ENCODE results near the gene LDAH.

LDAH gene

GRCh38 chr2:20682167-20682920 lies 140.6 kb downstream of the LDAH start:
- Histone ChIP-seq H3K79me2 (no peaks in the 10 kb centered on the region), H3K36me3 (ENCODE audit: control insufficient read depth, insufficient read depth, low read length) (no peaks in the 10 kb centered on the region), H3K4me1 (no peaks in the 10 kb centered on the region), H2AFZ (no peak overlapping the region), H3K4me3 (ENCODE audit: low read depth, low read length) (no peak overlapping the region), H3K9me3 (ENCODE audit: control insufficient read depth, low read length) (no peaks in the 10 kb centered on the region), H3K9ac (no peak overlapping the region), H3K27me3 (ENCODE audit: control insufficient read depth, insufficient read depth, low read length) (no peaks in the 10 kb centered on the region), H3K27ac (no peak overlapping the region), H3K4me2 (ENCODE audit: low read length) (no peak overlapping the region)
- TF ChIP-seq, protein P1, sequence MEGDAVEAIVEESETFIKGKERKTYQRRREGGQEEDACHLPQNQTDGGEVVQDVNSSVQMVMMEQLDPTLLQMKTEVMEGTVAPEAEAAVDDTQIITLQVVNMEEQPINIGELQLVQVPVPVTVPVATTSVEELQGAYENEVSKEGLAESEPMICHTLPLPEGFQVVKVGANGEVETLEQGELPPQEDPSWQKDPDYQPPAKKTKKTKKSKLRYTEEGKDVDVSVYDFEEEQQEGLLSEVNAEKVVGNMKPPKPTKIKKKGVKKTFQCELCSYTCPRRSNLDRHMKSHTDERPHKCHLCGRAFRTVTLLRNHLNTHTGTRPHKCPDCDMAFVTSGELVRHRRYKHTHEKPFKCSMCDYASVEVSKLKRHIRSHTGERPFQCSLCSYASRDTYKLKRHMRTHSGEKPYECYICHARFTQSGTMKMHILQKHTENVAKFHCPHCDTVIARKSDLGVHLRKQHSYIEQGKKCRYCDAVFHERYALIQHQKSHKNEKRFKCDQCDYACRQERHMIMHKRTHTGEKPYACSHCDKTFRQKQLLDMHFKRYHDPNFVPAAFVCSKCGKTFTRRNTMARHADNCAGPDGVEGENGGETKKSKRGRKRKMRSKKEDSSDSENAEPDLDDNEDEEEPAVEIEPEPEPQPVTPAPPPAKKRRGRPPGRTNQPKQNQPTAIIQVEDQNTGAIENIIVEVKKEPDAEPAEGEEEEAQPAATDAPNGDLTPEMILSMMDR (IDR thresholded peaks at IDR 0.05), result peak; percentile 14

DNA sequence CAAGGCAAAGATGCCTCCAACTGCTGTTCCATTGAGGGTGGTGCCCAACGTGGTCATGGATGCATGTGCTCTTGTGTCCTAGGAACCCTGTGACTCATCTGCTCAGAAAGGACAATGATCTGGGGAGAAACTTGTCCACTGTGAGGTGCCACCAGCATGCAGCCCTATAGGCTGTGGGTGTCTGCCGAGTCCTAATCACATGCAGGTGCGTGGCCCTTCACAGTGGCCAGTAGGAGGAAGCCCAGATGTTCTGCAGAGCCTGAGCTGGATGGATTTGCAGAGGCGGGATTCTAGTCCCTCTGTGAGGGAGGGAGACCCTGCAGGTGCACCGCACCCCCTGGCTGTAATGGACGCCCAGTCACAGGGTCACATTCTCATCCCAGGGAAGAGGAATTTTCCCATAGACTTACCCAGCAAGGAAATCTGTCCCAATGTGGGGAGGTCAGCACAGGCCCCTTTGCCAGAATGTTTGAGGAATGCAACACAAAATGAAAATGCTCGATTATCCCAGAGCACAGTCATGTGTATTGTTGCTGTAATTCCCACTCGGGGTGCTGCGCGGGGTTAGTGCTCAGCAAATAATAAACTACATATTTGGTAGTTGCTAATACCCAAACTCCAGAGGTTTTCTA lies 142.0 kb downstream of the LDAH start:
- Histone ChIP-seq H2AFZ (no peak overlapping the region), H3K4me1 (no peaks in the 10 kb centered on the region), H3K9ac (no peak overlapping the region), H3K4me2 (ENCODE audit: low read length) (no peak overlapping the region), H3K27ac (no peak overlapping the region), H3K36me3 (ENCODE audit: control insufficient read depth, insufficient read depth, low read length) (no peaks in the 10 kb centered on the region), H3K27me3 (ENCODE audit: control insufficient read depth, insufficient read depth, low read length) (no peaks in the 10 kb centered on the region), H3K4me3 (ENCODE audit: low read depth, low read length) (no peak overlapping the region), H3K79me2 (no peaks in the 10 kb centered on the region), H3K9me3 (ENCODE audit: control insufficient read depth, low read length) (no peaks in the 10 kb centered on the region)
- TF ChIP-seq, protein P1 (IDR thresholded peaks at IDR 0.05), result no peak

DNA sequence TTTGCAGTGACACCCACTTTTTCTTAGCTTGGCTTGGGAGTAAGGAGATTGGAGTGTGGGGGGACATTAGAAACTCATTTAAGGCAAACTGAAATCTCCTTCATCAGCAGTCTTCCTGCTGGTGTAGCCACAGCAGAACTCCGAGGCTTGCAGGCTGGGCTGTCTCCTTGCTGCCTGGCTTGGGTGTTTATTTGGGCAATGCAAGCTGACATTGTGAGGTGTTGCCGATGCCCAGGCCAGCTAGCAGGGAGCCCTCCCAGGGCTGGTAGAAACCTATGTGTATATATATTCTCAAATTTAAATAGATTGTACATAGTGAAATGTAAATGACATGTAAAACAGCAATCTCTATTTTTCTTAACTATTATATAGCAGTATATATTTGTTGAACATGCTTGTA lies 144.1 kb downstream of the LDAH start:
- Histone ChIP-seq H3K36me3 (ENCODE audit: control insufficient read depth, insufficient read depth, low read length) (no peaks in the 10 kb centered on the region), H3K4me1 (no peaks in the 10 kb centered on the region), H3K9me3 (ENCODE audit: control insufficient read depth, low read length) (no peaks in the 10 kb centered on the region), H2AFZ (no peak overlapping the region), H3K4me3 (ENCODE audit: low read depth, low read length) (no peak overlapping the region), H3K9ac (no peak overlapping the region), H3K27ac (no peak overlapping the region), H3K79me2 (no peaks in the 10 kb centered on the region), H3K4me2 (ENCODE audit: low read length) (no peak overlapping the region), H3K27me3 (ENCODE audit: control insufficient read depth, insufficient read depth, low read length) (no peaks in the 10 kb centered on the region)
- TF ChIP-seq, protein P1 (IDR thresholded peaks at IDR 0.05), result no peak

- H3K36me3 ChIP-seq (ENCODE audit: control insufficient read depth, insufficient read depth, low read length), result no peaks in the 10 kb centered on the region
- no peaks in the 10 kb centered on the region for H3K4me1 ChIP-seq
- no peak overlapping the region for H3K27ac ChIP-seq
- no peak overlapping the region for H3K4me3 ChIP-seq (ENCODE audit: low read depth, low read length)
- H2AFZ ChIP-seq, result no peak overlapping the region
- TF ChIP-seq, protein P1 (IDR thresholded peaks at IDR 0.05), result no peak
- no peaks in the 10 kb centered on the region for H3K27me3 ChIP-seq (ENCODE audit: control insufficient read depth, insufficient read depth, low read length)
- no peak overlapping the region for H3K4me2 ChIP-seq (ENCODE audit: low read length)
- H3K9me3 ChIP-seq (ENCODE audit: control insufficient read depth, low read length), result no peaks in the 10 kb centered on the region
- H3K79me2 ChIP-seq, result no peaks in the 10 kb centered on the region
- no peak overlapping the region for H3K9ac ChIP-seq
Observed at GRCh38 chr2:20678086-20678395, 144.9 kb downstream of the LDAH start.

Data from parathyroid adenoma (tissue), 2 donors.